Mammary epithelial cell (primary cell): Measurements from ENCODE around the gene SAMM50.

Experiments used
- CTCF ChIP-seq, 2 donors: IDR thresholded peaks in 1 of 2; conservative IDR thresholded peaks in 1 of 2; 2 replicates each; pipeline ENCODE4 v1.5.1; 2011 to 2012; ENCODE audit warnings: inconsistent platforms in 2 of 2, low read length in 2 of 2, mild to moderate bottlenecking in 2 of 2, control low read depth in 1 of 2, low read depth in 1 of 2; ENCODE audit not compliant: insufficient read depth in 1 of 2; ENCODE audit errors: extremely low read depth in 1 of 2
- EZH2 ChIP-seq: IDR thresholded peaks from 2 replicates; pipeline ENCODE4 v1.6.1; 2012; ENCODE audit warnings: low read length, inconsistent platforms, borderline replicate concordance

- TF ChIP-seq CTCF (conservative IDR thresholded peaks at IDR 0.05 in 1 of 2, IDR thresholded peaks at IDR 0.05 in 1 of 2; ENCODE audit: extremely low read depth in 1 of 2, insufficient read depth in 1 of 2, low read depth in 1 of 2, low read length in 2 of 2) (no peak), EZH2 (no peak)
Measured at GRCh38 chr22:43990044-43990443, 34.8 kb downstream of the SAMM50 start.
